ENCODE measurements around the gene VPS33B. TPM values are rescaled to one million over a fixed set of nuclear protein-coding genes. Genes with fewer than 3 reads are reported as not detected.

VPS33B gene
- total RNA-seq, 1 experiment from 2014 or later: 19.5 TPM

GRCh38 chr15:90989040-90989768 lies 33.2 kb downstream of the VPS33B start:
- TF ChIP-seq CTCF (conservative IDR thresholded peaks at IDR 0.05; ENCODE audit: low read depth, low read length) (no peak), EZH2 (IDR thresholded peaks at IDR 0.05; ENCODE audit: borderline replicate concordance, low read depth, low read length, poor library complexity, severe bottlenecking) (no peak)
- peaks cover 15% of the 10 kb centered on the region for H3K4me1 ChIP-seq (ENCODE audit: insufficient read depth, low read length, poor library complexity, severe bottlenecking)
- no peaks in the 10 kb centered on the region for H3K27me3 ChIP-seq (replicated peaks; ENCODE audit: insufficient read depth, low read depth, low read length, poor library complexity)
- H3K4me3 ChIP-seq (ENCODE audit: low read depth, low read length, poor library complexity, severe bottlenecking): no peak overlapping the region
- H3K27ac ChIP-seq (ENCODE audit: low read depth, low read length, poor library complexity, severe bottlenecking): no peak overlapping the region
- ChIA-PET POLR2A (ENCODE audit: low non-redundant PET) (interaction anchor here (0.6 kb wide), 1 partner anchor 489 kb away, joined by 3 read pairs; no protein-coding TSS in a partner anchor), CTCF (no interaction called here)
- intact Hi-C loops (cut with micrococcal nuclease; ENCODE audit: unreplicated experiment): no loop called here
- H3K36me3 ChIP-seq (ENCODE audit: insufficient read depth, low read length, poor library complexity, severe bottlenecking): peaks cover 12% of the 10 kb centered on the region
- DNase-seq (ENCODE audit: low spot score): no peak
- H3K9me3 ChIP-seq (ENCODE audit: low read depth, low read length, poor library complexity, severe bottlenecking): no peaks in the 10 kb centered on the region
- no TSS peak for BruUV-seq (replicated peaks)

- intact Hi-C loops (cut with micrococcal nuclease; ENCODE audit: unreplicated experiment): no loop called here
- Histone ChIP-seq H3K9me3 (ENCODE audit: low read depth, low read length, poor library complexity, severe bottlenecking) (no peaks in the 10 kb centered on the region), H3K4me1 (ENCODE audit: insufficient read depth, low read length, poor library complexity, severe bottlenecking) (peaks cover 15% of the 10 kb centered on the region), H3K4me3 (ENCODE audit: low read depth, low read length, poor library complexity, severe bottlenecking) (no peak overlapping the region), H3K27ac (ENCODE audit: low read depth, low read length, poor library complexity, severe bottlenecking) (no peak overlapping the region), H3K27me3 (replicated peaks; ENCODE audit: insufficient read depth, low read depth, low read length, poor library complexity) (no peaks in the 10 kb centered on the region), H3K36me3 (ENCODE audit: insufficient read depth, low read length, poor library complexity, severe bottlenecking) (peaks cover 21% of the 10 kb centered on the region)
- ChIA-PET CTCF (no interaction called here), POLR2A (ENCODE audit: low non-redundant PET) (no interaction called here)
- TF ChIP-seq CTCF (conservative IDR thresholded peaks at IDR 0.05; ENCODE audit: low read depth, low read length) (no peak), EZH2 (IDR thresholded peaks at IDR 0.05; ENCODE audit: borderline replicate concordance, low read depth, low read length, poor library complexity, severe bottlenecking) (no peak)
- DNase-seq (ENCODE audit: low spot score): no peak
- no TSS peak for BruUV-seq (replicated peaks)
Measured at GRCh38 chr15:90988296-90988695, 34.1 kb downstream of the VPS33B start.

- Histone ChIP-seq H3K36me3 (ENCODE audit: insufficient read depth, low read length, poor library complexity, severe bottlenecking) (peaks cover 26% of the 10 kb centered on the region), H3K4me1 (ENCODE audit: insufficient read depth, low read length, poor library complexity, severe bottlenecking) (peaks cover 13% of the 10 kb centered on the region), H3K9me3 (ENCODE audit: low read depth, low read length, poor library complexity, severe bottlenecking) (no peaks in the 10 kb centered on the region), H3K4me3 (ENCODE audit: low read depth, low read length, poor library complexity, severe bottlenecking) (no peak overlapping the region), H3K27ac (ENCODE audit: low read depth, low read length, poor library complexity, severe bottlenecking) (no peak overlapping the region), H3K27me3 (replicated peaks; ENCODE audit: insufficient read depth, low read depth, low read length, poor library complexity) (no peaks in the 10 kb centered on the region)
- no TSS peak for BruUV-seq (replicated peaks)
- ChIA-PET POLR2A (ENCODE audit: low non-redundant PET) (no interaction called here), CTCF (no interaction called here)
- intact Hi-C loops (cut with micrococcal nuclease; ENCODE audit: unreplicated experiment): no loop called here
- no peak for DNase-seq (ENCODE audit: low spot score)
- no peak for TF ChIP-seq CTCF (conservative IDR thresholded peaks at IDR 0.05; ENCODE audit: low read depth, low read length)
- TF ChIP-seq EZH2 (IDR thresholded peaks at IDR 0.05; ENCODE audit: borderline replicate concordance, low read depth, low read length, poor library complexity, severe bottlenecking): no peak
Measured at GRCh38 chr15:90987561-90988141, 34.7 kb downstream of the VPS33B start.
